Neural progenitor cell (in vitro differentiated cells): ENCODE results near the gene APLP2. TPM values are rescaled to one million over a fixed set of nuclear protein-coding genes. Genes with fewer than 3 reads are reported as not detected.
A peak's percentile ranks its signal among the peaks of the same experiment; 100 is the strongest.

ENCODE experiments used
- DNase-seq: peaks from one replicate; pipeline ENCODE4 v3.0.0-alpha.2; 2016; ENCODE audit warnings: low spot score
- H2AFZ ChIP-seq: fragments of 200-600 bp; sonication (generic); replicated peaks from 2 replicates; pipeline ENCODE4 v1.6.1; 2016; ENCODE audit warnings: antibody characterized with exemption
- H3F3A ChIP-seq: fragments of 200-600 bp; sonication (generic); 2 replicates; pipeline ENCODE4 v1.6.1; 2016; ENCODE audit warnings: antibody characterized with exemption, low read depth
- H3K27ac ChIP-seq: fragments of 200-600 bp; sonication (generic); 2 replicates; pipeline ENCODE4 v1.5.1; 2016; ENCODE audit warnings: mild to moderate bottlenecking
- H3K27me3 ChIP-seq: fragments of 200-600 bp; sonication (generic); 2 replicates; pipeline ENCODE4 v1.6.1; 2016; ENCODE audit warnings: mild to moderate bottlenecking, moderate library complexity
- H3K36me3 ChIP-seq: fragments of 200-600 bp; sonication (generic); 2 replicates; pipeline ENCODE4 v1.5.1; 2016
- H3K4me1 ChIP-seq: fragments of 200-600 bp; sonication (generic); 2 replicates; pipeline ENCODE4 v1.6.1; 2016; ENCODE audit warnings: mixed run types
- H3K4me2 ChIP-seq: fragments of 200-600 bp; sonication (generic); 2 replicates; pipeline ENCODE4 v1.6.1; 2016
- H3K4me3 ChIP-seq: fragments of 200-600 bp; sonication (generic); 2 replicates; pipeline ENCODE4 v1.5.1; 2016
- H3K79me2 ChIP-seq: fragments of 200-600 bp; sonication (generic); 2 replicates; pipeline ENCODE4 v1.6.1; 2016; ENCODE audit warnings: low read depth
- H3K9ac ChIP-seq: fragments of 200-600 bp; sonication (generic); 2 replicates; pipeline ENCODE4 v1.6.1; 2016
- H3K9me3 ChIP-seq: fragments of 200-600 bp; sonication (generic); 2 replicates; pipeline ENCODE4 v1.5.1; 2016; ENCODE audit warnings: low read depth
- H4K20me1 ChIP-seq: fragments of 200-600 bp; sonication (generic); 2 replicates; pipeline ENCODE4 v1.6.1; 2016; ENCODE audit warnings: low read depth
- H3K27ac Mint-ChIP-seq: 3 replicates; pipeline ENCODE4 v1.8.0; 2021; ENCODE audit warnings: mixed read lengths
- H3K27me3 Mint-ChIP-seq: 2 replicates; pipeline ENCODE4 v1.8.0; 2022; ENCODE audit warnings: low read depth, mild to moderate bottlenecking, inconsistent platforms, moderate library complexity, mixed read lengths; ENCODE audit not compliant: insufficient read depth
- H3K36me3 Mint-ChIP-seq: 3 replicates; pipeline ENCODE4 v1.8.0; 2021; ENCODE audit warnings: mixed read lengths
- H3K4me1 Mint-ChIP-seq: 3 replicates; pipeline ENCODE4 v1.8.0; 2021; ENCODE audit warnings: mixed read lengths
- H3K4me3 Mint-ChIP-seq: 3 replicates; pipeline ENCODE4 v1.8.0; 2021; ENCODE audit warnings: mild to moderate bottlenecking, moderate library complexity, mixed read lengths
- H3K9me3 Mint-ChIP-seq: 3 replicates; pipeline ENCODE4 v1.8.0; 2020; ENCODE audit warnings: mixed read lengths
- CTCF ChIP-seq: fragments of 200-600 bp; sonication (generic); IDR thresholded peaks from 2 replicates; pipeline ENCODE4 v1.5.1; 2017; ENCODE audit warnings: antibody characterized with exemption, mild to moderate bottlenecking
- EZH2 ChIP-seq: fragments of 200-600 bp; sonication (generic); IDR thresholded peaks from 2 replicates; pipeline ENCODE4 v1.6.1; 2017; ENCODE audit warnings: antibody characterized with exemption, mild to moderate bottlenecking, moderate library complexity
- EZH2phosphoT487 ChIP-seq: fragments of 200-600 bp; sonication (generic); IDR thresholded peaks from 2 replicates; pipeline ENCODE4 v1.6.1; 2017; ENCODE audit warnings: antibody characterized with exemption
- total RNA-seq: library from RNA; depleted of rRNA; stranded (reverse); fragments of >200 nt; gene quantifications from 2 replicates; pipeline ENCODE4 v1.2.3, GENCODE V29; 2015; ENCODE audit warnings: low replicate concordance

Gene APLP2
- total RNA-seq, 1 donor from 2014 or later, result 455 TPM

GRCh38 chr11:130085671-130086290 is 16.1 kb downstream of the APLP2 start:
- H3F3A ChIP-seq, result peaks cover 41% of the 10 kb centered on the region
- no peak overlapping the region for H3K4me3 ChIP-seq
- H3K36me3 ChIP-seq, result no peaks in the 10 kb centered on the region
- H2AFZ ChIP-seq, result no peak overlapping the region
- H3K9me3 Mint-ChIP-seq, result peaks cover 51% of the 10 kb centered on the region
- peaks cover 41% of the 10 kb centered on the region for H4K20me1 ChIP-seq
- H3K4me1 Mint-ChIP-seq, result peaks cover 24% of the 10 kb centered on the region
- no peak overlapping the region for H3K27ac Mint-ChIP-seq
- H3K4me2 ChIP-seq, result peak overlapping the region; percentile 77
- no peak overlapping the region for H3K9ac ChIP-seq
- H3K4me3 Mint-ChIP-seq, result no peak overlapping the region
- H3K27ac ChIP-seq, result no peak overlapping the region
- DNase-seq, result no peak
- H3K36me3 Mint-ChIP-seq, result peaks cover 50% of the 10 kb centered on the region
- H3K4me1 ChIP-seq, result peaks cover 42% of the 10 kb centered on the region
- TF ChIP-seq CTCF (no peak), EZH2phosphoT487 (no peak), EZH2 (no peak)
- H3K79me2 ChIP-seq, result peaks cover 93% of the 10 kb centered on the region
- no peaks in the 10 kb centered on the region for H3K27me3 ChIP-seq
- H3K9me3 ChIP-seq, result no peaks in the 10 kb centered on the region
- H3K27me3 Mint-ChIP-seq, result no peaks in the 10 kb centered on the region

- no peak overlapping the region for H3K4me3 Mint-ChIP-seq
- Histone ChIP-seq H3K27ac (peak overlapping the region; percentile 67), H3K4me2 (peak overlapping the region; percentile 77), H4K20me1 (peaks cover 41% of the 10 kb centered on the region), H3K9me3 (no peaks in the 10 kb centered on the region), H3K4me3 (no peak overlapping the region), H3F3A (peaks cover 41% of the 10 kb centered on the region), H3K79me2 (peaks cover 84% of the 10 kb centered on the region), H3K4me1 (peaks cover 42% of the 10 kb centered on the region), H3K9ac (no peak overlapping the region), H3K36me3 (no peaks in the 10 kb centered on the region), H3K27me3 (no peaks in the 10 kb centered on the region), H2AFZ (no peak overlapping the region)
- peaks cover 51% of the 10 kb centered on the region for H3K9me3 Mint-ChIP-seq
- TF ChIP-seq CTCF (no peak), EZH2 (no peak), EZH2phosphoT487 (no peak)
- peaks cover 42% of the 10 kb centered on the region for H3K36me3 Mint-ChIP-seq
- no peaks in the 10 kb centered on the region for H3K27me3 Mint-ChIP-seq
- no peak overlapping the region for H3K27ac Mint-ChIP-seq
- DNase-seq, result no peak
- H3K4me1 Mint-ChIP-seq, result peaks cover 24% of the 10 kb centered on the region
Observed at GRCh38 chr11:130086669-130087068, 17.0 kb downstream of the APLP2 start.

- no peaks in the 10 kb centered on the region for H3K36me3 ChIP-seq
- no peaks in the 10 kb centered on the region for H3K27me3 ChIP-seq
- H3K4me3 ChIP-seq, result peak overlapping the region; percentile 28
- peaks cover 77% of the 10 kb centered on the region for H3K79me2 ChIP-seq
- no peak overlapping the region for H3K27ac Mint-ChIP-seq
- no peak overlapping the region for H2AFZ ChIP-seq
- TF ChIP-seq CTCF, result no peak
- TF ChIP-seq EZH2phosphoT487, result no peak
- no peak for TF ChIP-seq EZH2
- H3K4me1 ChIP-seq, result peaks cover 42% of the 10 kb centered on the region
- H4K20me1 ChIP-seq, result peaks cover 39% of the 10 kb centered on the region
- H3K27ac ChIP-seq, result peak overlapping the region; percentile 93
- peaks cover 41% of the 10 kb centered on the region for H3F3A ChIP-seq
- peak overlapping the region; percentile 77 for H3K4me2 ChIP-seq
- no peak for DNase-seq
- no peaks in the 10 kb centered on the region for H3K27me3 Mint-ChIP-seq
- no peaks in the 10 kb centered on the region for H3K9me3 ChIP-seq
- H3K4me3 Mint-ChIP-seq, result no peak overlapping the region
- peaks cover 50% of the 10 kb centered on the region for H3K9me3 Mint-ChIP-seq
- peaks cover 38% of the 10 kb centered on the region for H3K36me3 Mint-ChIP-seq
- no peak overlapping the region for H3K9ac ChIP-seq
- peaks cover 23% of the 10 kb centered on the region for H3K4me1 Mint-ChIP-seq
Observed at GRCh38 chr11:130087294-130087926, 17.7 kb downstream of the APLP2 start.
